SK-N-SH (cell line): ENCODE measurements around the gene GPR155.

Experiments used
- EZH2phosphoT487 ChIP-seq: fragments of 200-600 bp; sonication (generic); IDR thresholded peaks from 2 replicates; pipeline ENCODE4 v1.6.1; 2017; ENCODE audit warnings: low read depth, mixed run types, mild to moderate bottlenecking, antibody characterized with exemption, moderate library complexity, borderline replicate concordance
- TF ChIP-seq, protein P1 (sequence below): fragments of 200-600 bp; sonication (generic); IDR thresholded peaks from 2 replicates; pipeline ENCODE4 v1.6.1; 2017; ENCODE audit warnings: antibody characterized with exemption, mild to moderate bottlenecking, moderate library complexity
- TF ChIP-seq, protein P2 (sequence below): IDR thresholded peaks from 2 replicates; pipeline ENCODE4 v1.4.0; 2012; ENCODE audit warnings: low read depth, borderline replicate concordance

DNA sequence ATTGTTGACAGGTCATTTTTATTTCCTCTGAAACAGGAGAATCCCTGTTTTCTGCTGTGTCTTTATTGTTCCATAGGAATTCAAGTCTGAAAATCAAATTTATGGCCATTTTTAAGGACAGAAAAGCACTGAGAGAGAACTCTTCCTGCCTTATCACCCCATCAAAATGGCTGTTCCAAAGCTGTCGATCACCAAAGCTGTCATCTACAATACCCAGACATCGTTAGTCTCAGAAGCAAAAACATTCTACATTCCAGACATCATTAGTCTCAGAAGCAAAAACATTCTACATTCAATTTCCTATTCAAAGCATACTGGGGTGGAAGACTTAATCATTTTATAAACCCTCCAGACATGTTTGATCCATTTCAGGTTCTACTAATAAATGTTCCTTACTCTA lies 46.9 kb downstream of the GPR155 start:
- TF ChIP-seq, protein P1, sequence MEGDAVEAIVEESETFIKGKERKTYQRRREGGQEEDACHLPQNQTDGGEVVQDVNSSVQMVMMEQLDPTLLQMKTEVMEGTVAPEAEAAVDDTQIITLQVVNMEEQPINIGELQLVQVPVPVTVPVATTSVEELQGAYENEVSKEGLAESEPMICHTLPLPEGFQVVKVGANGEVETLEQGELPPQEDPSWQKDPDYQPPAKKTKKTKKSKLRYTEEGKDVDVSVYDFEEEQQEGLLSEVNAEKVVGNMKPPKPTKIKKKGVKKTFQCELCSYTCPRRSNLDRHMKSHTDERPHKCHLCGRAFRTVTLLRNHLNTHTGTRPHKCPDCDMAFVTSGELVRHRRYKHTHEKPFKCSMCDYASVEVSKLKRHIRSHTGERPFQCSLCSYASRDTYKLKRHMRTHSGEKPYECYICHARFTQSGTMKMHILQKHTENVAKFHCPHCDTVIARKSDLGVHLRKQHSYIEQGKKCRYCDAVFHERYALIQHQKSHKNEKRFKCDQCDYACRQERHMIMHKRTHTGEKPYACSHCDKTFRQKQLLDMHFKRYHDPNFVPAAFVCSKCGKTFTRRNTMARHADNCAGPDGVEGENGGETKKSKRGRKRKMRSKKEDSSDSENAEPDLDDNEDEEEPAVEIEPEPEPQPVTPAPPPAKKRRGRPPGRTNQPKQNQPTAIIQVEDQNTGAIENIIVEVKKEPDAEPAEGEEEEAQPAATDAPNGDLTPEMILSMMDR = no peak
- no peak for TF ChIP-seq EZH2phosphoT487
- TF ChIP-seq, protein P2, sequence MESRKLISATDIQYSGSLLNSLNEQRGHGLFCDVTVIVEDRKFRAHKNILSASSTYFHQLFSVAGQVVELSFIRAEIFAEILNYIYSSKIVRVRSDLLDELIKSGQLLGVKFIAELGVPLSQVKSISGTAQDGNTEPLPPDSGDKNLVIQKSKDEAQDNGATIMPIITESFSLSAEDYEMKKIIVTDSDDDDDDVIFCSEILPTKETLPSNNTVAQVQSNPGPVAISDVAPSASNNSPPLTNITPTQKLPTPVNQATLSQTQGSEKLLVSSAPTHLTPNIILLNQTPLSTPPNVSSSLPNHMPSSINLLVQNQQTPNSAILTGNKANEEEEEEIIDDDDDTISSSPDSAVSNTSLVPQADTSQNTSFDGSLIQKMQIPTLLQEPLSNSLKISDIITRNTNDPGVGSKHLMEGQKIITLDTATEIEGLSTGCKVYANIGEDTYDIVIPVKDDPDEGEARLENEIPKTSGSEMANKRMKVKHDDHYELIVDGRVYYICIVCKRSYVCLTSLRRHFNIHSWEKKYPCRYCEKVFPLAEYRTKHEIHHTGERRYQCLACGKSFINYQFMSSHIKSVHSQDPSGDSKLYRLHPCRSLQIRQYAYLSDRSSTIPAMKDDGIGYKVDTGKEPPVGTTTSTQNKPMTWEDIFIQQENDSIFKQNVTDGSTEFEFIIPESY = no peak
